Natural killer cell treated with Interleukin-12 subunit alpha and Interleukin-12 subunit beta and Interleukin-15 and Interleukin-18, amount 100 ng/mL, for 72 hours (primary cell): Measurements from ENCODE around the gene CFAP99. TPM values are rescaled to one million over a fixed set of nuclear protein-coding genes. Genes with fewer than 3 reads are reported as not detected.

ENCODE experiments used
- ATAC-seq, 2 donors: fragments of 150-1000 bp; cut with Tn5 transposase in 1 of 2; sonication (Bioruptor Pico), chemical (Tn5 transposase) in 1 of 2; 2 replicates each; pipeline ENCODE4 v1.10.0; 2021
- DNase-seq: peaks from one replicate; pipeline ENCODE4 v3.0.0; 2022; ENCODE audit warnings: low spot score
- H3K27ac Mint-ChIP-seq, 2 donors: 1 replicate in 1 of 2; 2 replicates in 1 of 2; pipeline ENCODE4 v1.8.0; 2022; ENCODE audit warnings: mixed read lengths in 2 of 2, mild to moderate bottlenecking in 1 of 2, moderate library complexity in 1 of 2
- H3K27me3 Mint-ChIP-seq, 2 donors: 1 replicate in 1 of 2; 2 replicates in 1 of 2; pipeline ENCODE4 v1.8.0; 2022; ENCODE audit warnings: mixed read lengths in 2 of 2
- H3K36me3 Mint-ChIP-seq: one replicate; pipeline ENCODE4 v1.8.0; 2022; ENCODE audit warnings: mixed read lengths
- H3K4me1 Mint-ChIP-seq, 2 donors: 1 replicate in 1 of 2; 2 replicates in 1 of 2; pipeline ENCODE4 v1.8.0; 2022; ENCODE audit warnings: low read depth in 2 of 2, mixed read lengths in 2 of 2, mild to moderate bottlenecking in 1 of 2
- H3K4me3 Mint-ChIP-seq: one replicate; pipeline ENCODE4 v1.8.0; 2022; ENCODE audit warnings: mixed read lengths
- H3K9me3 Mint-ChIP-seq: 2 replicates; pipeline ENCODE4 v1.8.0; 2022; ENCODE audit warnings: mixed read lengths
- total RNA-seq, 2 donors: library from RNA; stranded (reverse); gene quantifications; one replicate each; pipeline ENCODE4 v1.2.3, GENCODE V29; 2022

CFAP99 gene
- total RNA-seq, 2 donors from 2014 or later = not detected

DNA sequence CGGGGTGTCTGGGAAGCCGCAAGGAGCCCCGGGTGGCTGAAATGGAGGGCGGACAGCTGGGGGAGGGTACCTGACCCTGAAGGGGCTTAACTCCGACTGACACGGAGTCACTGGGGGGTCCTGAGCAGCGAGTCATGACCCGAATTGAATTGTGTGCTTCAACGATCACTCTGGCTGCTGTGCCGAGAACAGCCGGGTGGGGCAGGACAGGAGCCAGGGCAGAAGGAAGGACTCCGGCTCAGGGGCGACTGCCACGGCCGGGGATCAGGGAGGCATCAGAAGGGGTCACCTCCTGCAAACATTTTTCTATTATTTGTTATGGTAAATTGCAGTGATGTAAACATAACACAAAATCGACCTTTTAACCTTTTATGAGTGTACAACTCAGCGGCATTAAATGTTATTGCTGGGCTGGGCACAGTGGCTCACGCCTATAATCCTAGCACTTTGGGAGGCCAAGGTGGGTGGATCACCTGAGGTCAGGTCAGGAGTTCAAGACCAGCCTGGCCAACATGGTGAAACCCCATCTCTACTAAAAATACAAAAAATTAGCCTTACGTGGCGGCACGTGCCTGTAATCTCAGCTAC lies 21.9 kb upstream of the CFAP99 start:
- Mint-ChIP-seq H3K4me1 (peaks cover 42 to 51% of the 10 kb centered on the region in 2 donors), H3K27ac (no peak overlapping the region), H3K9me3 (no peaks in the 10 kb centered on the region), H3K27me3 (no peaks in the 10 kb centered on the region), H3K4me3 (no peak overlapping the region), H3K36me3 (no peaks in the 10 kb centered on the region)
- DNase-seq (no peak), ATAC-seq (no peak)

GRCh38 chr4:2397596-2398379 lies 21.0 kb upstream of the CFAP99 start:
- Mint-ChIP-seq H3K27me3 (no peaks in the 10 kb centered on the region), H3K36me3 (no peaks in the 10 kb centered on the region), H3K4me3 (no peak overlapping the region), H3K4me1 (peaks cover 44 to 53% of the 10 kb centered on the region in 2 donors), H3K27ac (no peak overlapping the region), H3K9me3 (no peaks in the 10 kb centered on the region)
- no peak for DNase-seq
- no peak for ATAC-seq

DNA sequence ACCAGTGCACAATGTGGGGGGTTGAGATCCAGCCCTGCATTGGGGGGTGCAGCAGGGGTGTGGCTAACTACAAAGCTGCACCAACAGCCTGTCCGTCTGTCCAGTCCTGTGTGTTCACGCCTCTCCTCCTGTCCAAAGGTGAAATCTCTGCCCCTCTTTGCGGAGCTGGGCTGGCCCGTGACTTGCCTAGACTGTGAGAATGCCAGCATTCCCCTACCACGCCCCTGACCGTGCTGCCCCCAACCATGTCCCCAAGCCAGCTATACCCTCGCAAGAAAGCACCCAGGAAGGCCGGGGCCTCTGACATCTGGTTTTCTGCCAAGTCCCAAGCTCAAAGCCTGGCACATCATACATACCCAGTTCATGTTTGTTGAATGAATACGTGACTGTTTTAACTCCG lies 19.5 kb upstream of the CFAP99 start:
- Mint-ChIP-seq H3K4me1 (peaks cover 30 to 48% of the 10 kb centered on the region in 2 donors), H3K27ac (no peak overlapping the region), H3K36me3 (no peaks in the 10 kb centered on the region), H3K27me3 (no peaks in the 10 kb centered on the region), H3K9me3 (no peaks in the 10 kb centered on the region), H3K4me3 (no peak overlapping the region)
- ATAC-seq (no peak), DNase-seq (no peak)

DNA sequence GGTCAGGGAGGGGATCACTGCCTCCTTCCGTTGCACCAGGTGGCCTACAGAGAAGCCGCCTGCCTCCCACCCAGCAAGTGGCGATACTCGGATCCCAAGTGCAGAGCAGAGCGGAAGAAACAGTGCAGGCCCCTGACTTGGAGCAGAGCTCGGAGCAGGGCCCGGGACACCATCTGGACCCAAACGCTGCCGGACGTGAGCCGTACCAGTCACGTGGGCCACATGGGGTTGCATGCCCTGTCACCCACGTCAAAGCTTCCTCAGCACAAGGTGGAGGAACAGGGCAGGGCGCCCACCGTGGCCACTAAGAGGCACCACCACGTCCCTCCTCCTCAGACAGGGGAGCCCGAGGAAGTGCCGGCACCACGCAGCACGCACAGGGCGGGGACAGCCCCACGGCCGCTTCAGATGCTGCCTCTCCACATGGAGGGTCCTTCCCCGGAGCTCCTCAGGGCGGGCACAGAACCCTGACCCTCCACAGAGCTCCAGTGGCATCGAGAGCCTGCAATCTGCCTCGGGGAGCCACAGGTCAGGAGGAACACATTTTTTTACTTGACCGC lies 19.0 kb upstream of the CFAP99 start:
- no peaks in the 10 kb centered on the region for H3K9me3 Mint-ChIP-seq

GRCh38 chr4:2400841-2401609 lies 17.7 kb upstream of the CFAP99 start:
- Mint-ChIP-seq H3K9me3 (no peaks in the 10 kb centered on the region), H3K4me3 (no peak overlapping the region), H3K27ac (peak overlapping the region in 1 of 2 donors; percentile 45), H3K36me3 (no peaks in the 10 kb centered on the region), H3K4me1 (peaks cover 22 to 41% of the 10 kb centered on the region in 2 donors), H3K27me3 (no peaks in the 10 kb centered on the region)
- no peak for DNase-seq
- peak; percentile 71 to 72 for ATAC-seq

More for the DNA sequence above, 19.0 kb upstream of the CFAP99 start:
- no peak for ATAC-seq
- H3K27ac Mint-ChIP-seq = no peak overlapping the region
- no peaks in the 10 kb centered on the region for H3K36me3 Mint-ChIP-seq
- H3K4me3 Mint-ChIP-seq = no peak overlapping the region
- no peaks in the 10 kb centered on the region for H3K27me3 Mint-ChIP-seq
- no peak for DNase-seq
- H3K4me1 Mint-ChIP-seq = peaks cover 25 to 47% of the 10 kb centered on the region in 2 donors

GRCh38 chr4:2401610-2401983 lies 17.2 kb upstream of the CFAP99 start:
- H3K4me1 Mint-ChIP-seq = peaks cover 24 to 43% of the 10 kb centered on the region in 2 donors
- peak overlapping the region in 1 of 2 donors; percentile 83 for H3K27ac Mint-ChIP-seq
- no peak for ATAC-seq
- no peaks in the 10 kb centered on the region for H3K9me3 Mint-ChIP-seq
- peak overlapping the region; percentile 24 for H3K4me3 Mint-ChIP-seq
- DNase-seq = no peak
- no peaks in the 10 kb centered on the region for H3K36me3 Mint-ChIP-seq
- no peaks in the 10 kb centered on the region for H3K27me3 Mint-ChIP-seq

DNA sequence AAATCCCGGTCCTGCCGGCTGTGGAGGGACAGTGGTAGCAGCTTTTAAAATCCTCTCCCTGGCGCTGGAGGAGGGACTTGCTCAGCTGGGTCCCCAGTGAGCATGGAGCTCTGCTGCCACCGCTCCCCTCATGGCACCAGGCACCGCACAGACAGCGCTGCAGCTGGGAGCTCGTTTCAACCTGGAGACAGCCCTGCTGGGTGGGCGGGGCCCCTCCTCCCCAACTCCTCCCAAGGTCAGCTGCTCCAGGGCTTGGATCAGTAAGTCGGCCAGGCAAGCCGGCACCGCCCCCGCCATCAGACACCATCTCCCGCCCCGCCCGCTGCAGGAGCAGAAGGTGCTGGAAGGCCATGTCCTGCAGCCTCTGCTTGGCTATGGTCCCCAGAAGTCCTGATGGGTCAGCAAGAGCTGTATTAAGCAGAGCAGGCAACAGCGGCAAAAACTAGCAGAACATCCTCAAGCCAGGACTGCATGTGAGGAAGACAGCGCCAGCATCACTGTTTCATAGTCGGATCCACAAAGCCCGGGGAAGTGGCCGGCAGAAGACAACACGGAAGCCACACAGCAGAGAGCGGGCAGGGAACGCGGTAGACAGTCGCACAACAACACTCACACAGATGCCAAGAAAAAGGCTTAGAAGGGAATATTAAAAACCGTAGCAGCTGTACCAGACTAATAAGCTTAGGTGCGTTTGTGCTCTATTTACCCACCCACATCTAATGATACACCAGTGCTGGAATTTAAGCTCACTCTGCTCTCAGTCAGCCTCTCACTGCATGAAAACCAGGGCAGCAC lies 16.5 kb upstream of the CFAP99 start:
- H3K4me1 Mint-ChIP-seq = peaks cover 30 to 48% of the 10 kb centered on the region in 2 donors
- DNase-seq (no peak), ATAC-seq (peak; percentile 19 to 73)
- H3K27ac Mint-ChIP-seq = peak overlapping the region in 1 of 2 donors; percentile 83
- no peaks in the 10 kb centered on the region for H3K36me3 Mint-ChIP-seq
- peak overlapping the region; percentile 24 for H3K4me3 Mint-ChIP-seq
- no peaks in the 10 kb centered on the region for H3K27me3 Mint-ChIP-seq
- H3K9me3 Mint-ChIP-seq = no peaks in the 10 kb centered on the region

DNA sequence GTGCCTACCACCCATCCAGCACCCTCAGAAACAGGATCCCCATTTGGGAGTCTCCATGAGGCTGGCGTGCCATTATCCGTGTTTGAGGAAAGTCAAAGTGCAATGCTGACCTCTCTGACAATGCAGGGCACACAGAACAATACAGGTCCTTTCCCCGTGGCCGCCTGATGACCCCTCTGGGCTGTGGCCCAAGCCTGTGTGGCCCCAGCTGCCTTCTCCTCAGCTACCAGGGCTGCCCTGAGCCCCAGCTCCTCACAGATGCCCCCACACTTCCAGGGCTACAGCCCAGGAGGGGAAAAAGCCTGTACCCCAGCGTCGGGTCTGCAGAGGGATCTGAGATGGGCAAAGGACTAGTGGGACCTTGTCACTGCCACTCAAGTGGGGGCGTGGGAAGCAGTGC lies 15.8 kb upstream of the CFAP99 start:
- no peaks in the 10 kb centered on the region for H3K36me3 Mint-ChIP-seq
- ATAC-seq (no peak), DNase-seq (no peak)
- H3K9me3 Mint-ChIP-seq = no peaks in the 10 kb centered on the region
- H3K27ac Mint-ChIP-seq = peak overlapping the region in 1 of 2 donors; percentile 83
- H3K4me3 Mint-ChIP-seq = peak overlapping the region; percentile 24
- H3K4me1 Mint-ChIP-seq = peaks cover 26 to 45% of the 10 kb centered on the region in 2 donors
- no peaks in the 10 kb centered on the region for H3K27me3 Mint-ChIP-seq

- ATAC-seq (no peak), DNase-seq (no peak)
- Mint-ChIP-seq H3K4me3 (no peak overlapping the region), H3K4me1 (peaks cover 35 to 51% of the 10 kb centered on the region in 2 donors), H3K9me3 (no peaks in the 10 kb centered on the region), H3K36me3 (no peaks in the 10 kb centered on the region), H3K27ac (peak overlapping the region in 1 of 2 donors; percentile 54), H3K27me3 (no peaks in the 10 kb centered on the region)
These were observed 12.3 kb upstream of the CFAP99 start for GRCh38 chr4:2406406-2406805.

GRCh38 chr4:2406920-2407319 lies 11.8 kb upstream of the CFAP99 start:
- H3K4me1 Mint-ChIP-seq = peaks cover 35 to 54% of the 10 kb centered on the region in 2 donors
- no peaks in the 10 kb centered on the region for H3K27me3 Mint-ChIP-seq
- peak overlapping the region in 1 of 2 donors; percentile 54 for H3K27ac Mint-ChIP-seq
- no peak for DNase-seq
- no peak for ATAC-seq
- H3K36me3 Mint-ChIP-seq = no peaks in the 10 kb centered on the region
- no peak overlapping the region for H3K4me3 Mint-ChIP-seq
- H3K9me3 Mint-ChIP-seq = no peaks in the 10 kb centered on the region

- peaks cover 36 to 53% of the 10 kb centered on the region in 2 donors for H3K4me1 Mint-ChIP-seq
- no peak for DNase-seq
- H3K27me3 Mint-ChIP-seq = no peaks in the 10 kb centered on the region
- peak overlapping the region in 1 of 2 donors; percentile 54 for H3K27ac Mint-ChIP-seq
- no peak for ATAC-seq
- no peaks in the 10 kb centered on the region for H3K9me3 Mint-ChIP-seq
- H3K4me3 Mint-ChIP-seq = no peak overlapping the region
- no peaks in the 10 kb centered on the region for H3K36me3 Mint-ChIP-seq
These were observed 10.8 kb upstream of the CFAP99 start for GRCh38 chr4:2407991-2408342.

DNA sequence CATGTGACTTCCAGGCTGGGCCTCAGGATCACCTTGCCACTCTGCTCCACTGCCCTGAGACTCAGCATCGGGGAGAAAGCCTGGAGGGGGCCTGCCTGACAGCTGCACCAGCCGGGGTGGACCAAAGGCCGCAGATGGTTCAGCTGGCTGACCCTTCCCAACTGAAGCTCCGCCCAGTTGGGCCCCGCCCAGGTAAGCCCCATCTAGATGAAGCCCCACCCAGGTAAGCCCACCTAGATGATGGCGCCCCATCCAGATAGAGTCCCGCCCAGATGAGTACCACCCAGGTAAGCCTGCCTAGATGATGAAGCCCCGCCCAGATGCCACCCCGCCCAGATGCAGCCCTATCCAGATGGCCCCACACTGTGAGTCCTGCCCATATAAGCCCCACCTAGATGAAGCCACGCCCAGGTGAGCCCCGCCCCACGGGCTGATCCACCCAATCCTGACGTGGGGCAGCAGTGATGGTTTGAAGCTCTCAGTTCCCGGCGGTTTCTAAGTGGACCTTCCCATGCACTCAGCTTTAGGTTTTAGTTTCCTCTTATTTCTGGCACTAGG lies 10.3 kb upstream of the CFAP99 start:
- DNase-seq = no peak
- no peak for ATAC-seq
- no peak overlapping the region for H3K4me3 Mint-ChIP-seq
- H3K4me1 Mint-ChIP-seq = peaks cover 42 to 54% of the 10 kb centered on the region in 2 donors
- H3K36me3 Mint-ChIP-seq = no peaks in the 10 kb centered on the region
- no peaks in the 10 kb centered on the region for H3K27me3 Mint-ChIP-seq
- H3K9me3 Mint-ChIP-seq = no peaks in the 10 kb centered on the region
- peak overlapping the region in 1 of 2 donors; percentile 54 for H3K27ac Mint-ChIP-seq

DNA sequence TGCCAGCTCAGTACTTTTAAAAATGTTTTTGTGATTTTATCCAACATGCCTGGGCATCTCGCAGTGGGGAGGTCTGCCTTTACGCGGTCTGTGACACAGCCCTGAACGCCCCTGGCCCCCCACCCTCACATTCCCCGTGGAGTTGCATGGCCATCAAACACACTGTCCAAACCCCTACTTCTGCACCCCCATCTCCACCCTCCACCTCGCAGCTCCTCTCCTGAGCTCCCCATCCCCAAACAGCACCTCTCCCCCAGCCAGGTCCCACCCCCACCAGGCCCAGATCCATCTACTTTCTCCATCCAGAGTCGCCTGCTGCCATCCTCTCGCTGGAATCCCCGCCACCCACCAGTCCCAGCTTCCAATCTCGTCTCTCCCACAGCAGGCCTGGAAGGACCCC lies 9.8 kb upstream of the CFAP99 start:
- peaks cover 46 to 59% of the 10 kb centered on the region in 2 donors for H3K4me1 Mint-ChIP-seq
- H3K36me3 Mint-ChIP-seq = no peaks in the 10 kb centered on the region
- ATAC-seq (no peak), DNase-seq (peak; percentile 56)
- H3K27me3 Mint-ChIP-seq = no peaks in the 10 kb centered on the region
- no peaks in the 10 kb centered on the region for H3K9me3 Mint-ChIP-seq
- H3K4me3 Mint-ChIP-seq = no peak overlapping the region
- no peak overlapping the region for H3K27ac Mint-ChIP-seq
